HepG2 (cell line): ENCODE measurements around the gene AKAP6. TPM values are rescaled to one million over a fixed set of nuclear protein-coding genes. Genes with fewer than 3 reads are reported as not detected.

Source experiments
- ATAC-seq: fragments of 200-7000 bp; cut with Tn5 transposase; 3 replicates; pipeline ENCODE4 v1.9.1; 2020; ENCODE audit warnings: mild to moderate bottlenecking, moderate library complexity
- BruUV-seq: library from RNA; stranded (reverse); fragments of 400-500 nt; replicated peaks from 2 replicates; lab custom pipeline; 2021; lab: Mats Ljungman, UMichigan
- CTCF ChIA-PET: fragments of 300-600 bp; formaldehyde crosslinking; extraction: SDS; loops from one replicate; lab custom pipeline; 2021; ENCODE audit warnings: low total read pairs, inconsistent platforms, low intra/inter-chr PET ratio; lab: Yijun Ruan, JAX
- POLR2A ChIA-PET: fragments of 350-600 bp; sonication (Branson Sonifier 250); formaldehyde crosslinking; loops from one replicate; lab custom pipeline; 2020; ENCODE audit warnings: antibody characterized with exemption, inconsistent platforms; lab: Yijun Ruan, JAX
- DNase-seq: peaks from one replicate; pipeline ENCODE4 v3.0.0-alpha.2; 2015; ENCODE audit warnings: low spot score
- FAIRE-seq: peaks from 3 replicates; lab custom pipeline; 2011; peaks lifted over from hg19 to GRCh38; lab: Jason Lieb, UNC
- H2AFZ ChIP-seq: one replicate; pipeline ENCODE4 v1.6.1; 2011; ENCODE audit warnings: low read length, inconsistent platforms
- H3K27ac ChIP-seq: fragments of 300-600 bp; 3 replicates; pipeline ENCODE4 v1.8.0; 2011; ENCODE audit warnings: mixed run types, mild to moderate bottlenecking, mixed read lengths, low read length, inconsistent platforms; ENCODE audit not compliant: insufficient read depth; ENCODE audit errors: extremely low read length
- H3K27me3 ChIP-seq, 2 experiments: fragments of 200-600 bp in 1 of 2; 2 replicates in 1 of 2; 3 replicates in 1 of 2; pipeline versions ENCODE4 v1.6.0 to v1.8.0; 2011; ENCODE audit warnings: low read length in 2 of 2, mild to moderate bottlenecking in 2 of 2, moderate library complexity in 2 of 2, inconsistent platforms in 1 of 2; ENCODE audit not compliant: insufficient read depth in 2 of 2, control insufficient read depth in 1 of 2
- H3K36me3 ChIP-seq, 2 experiments: fragments of 200-600 bp in 1 of 2; replicated peaks in 1 of 2; 2 replicates in 1 of 2; 3 replicates in 1 of 2; pipeline versions ENCODE4 v1.5.1 to v1.8.0; 2011; ENCODE audit warnings: low read length in 2 of 2, inconsistent platforms in 1 of 2; ENCODE audit not compliant: insufficient read depth in 2 of 2, control insufficient read depth in 1 of 2
- H3K4me1 ChIP-seq: 2 replicates; pipeline ENCODE4 v1.5.1; 2012; ENCODE audit warnings: low read length, inconsistent platforms; ENCODE audit not compliant: insufficient read depth
- H3K4me2 ChIP-seq: 2 replicates; pipeline ENCODE4 v1.6.0; 2011; ENCODE audit warnings: low read depth, low read length, inconsistent platforms
- H3K4me3 ChIP-seq, 3 experiments: fragments of 200-600 bp in 1 of 3; sonication (generic), shearing (Covaris generic) in 1 of 3; replicated peaks in 1 of 3; 2 replicates each; pipeline ENCODE4 v1.5.1; 2011 to 2016; ENCODE audit warnings: low read length in 3 of 3, inconsistent platforms in 2 of 3, low read depth in 2 of 3, mild to moderate bottlenecking in 2 of 3, control low read depth in 1 of 3, mixed read lengths in 1 of 3; ENCODE audit not compliant: insufficient read depth in 1 of 3
- H3K79me2 ChIP-seq: one replicate; pipeline ENCODE4 v1.6.1; 2011; ENCODE audit warnings: low read length, inconsistent platforms; ENCODE audit not compliant: insufficient read depth
- H3K9ac ChIP-seq: 2 replicates; pipeline ENCODE4 v1.6.0; 2011; ENCODE audit warnings: mild to moderate bottlenecking, low read depth, low read length, inconsistent platforms; ENCODE audit not compliant: insufficient read depth
- H3K9me3 ChIP-seq: 2 replicates; pipeline ENCODE4 v1.5.1; 2012; ENCODE audit warnings: mild to moderate bottlenecking, low read length
- H4K20me1 ChIP-seq: 2 replicates; pipeline ENCODE4 v1.6.0; 2011; ENCODE audit warnings: inconsistent platforms, mild to moderate bottlenecking, low read length, moderate library complexity; ENCODE audit not compliant: insufficient read depth
- KLF6 ChIP-seq: IDR thresholded peaks from 2 replicates; pipeline ENCODE4 v1.8.0; 2016; ENCODE audit warnings: missing biosample characterization, missing genetic modification reagents
- MIER2 ChIP-seq: IDR thresholded peaks from 2 replicates; pipeline ENCODE4 v1.6.1; 2016; ENCODE audit warnings: missing biosample characterization, missing genetic modification reagents
- SMARCC2 ChIP-seq: fragments of 450-650 bp; IDR thresholded peaks from 2 replicates; pipeline ENCODE4 v1.6.1; 2017; ENCODE audit warnings: antibody characterized with exemption, mild to moderate bottlenecking
- SRSF4 ChIP-seq: fragments of 200-400 bp; formaldehyde crosslinking; IDR thresholded peaks from one replicate; pipeline ENCODE4 v1.6.1; 2018; ENCODE audit warnings: mild to moderate bottlenecking, low read depth, low read length, moderate library complexity; ENCODE audit not compliant: poor library complexity, severe bottlenecking
- ZNF282 ChIP-seq: fragments of 450-650 bp; IDR thresholded peaks from 2 replicates; pipeline ENCODE4 v1.6.1; 2018; ENCODE audit not compliant: partially characterized antibody
- ZNF703 ChIP-seq: sonication (generic); formaldehyde crosslinking; IDR thresholded peaks from 2 replicates; pipeline ENCODE4 v1.5.1; 2020; ENCODE audit warnings: missing genetic modification reagents, mild to moderate bottlenecking, moderate library complexity, borderline replicate concordance
- ZNF816 ChIP-seq: sonication (generic); formaldehyde crosslinking; IDR thresholded peaks from 2 replicates; pipeline ENCODE4 v1.8.0; 2022; ENCODE audit warnings: missing genetic modification reagents, mild to moderate bottlenecking, borderline replicate concordance
- ZNF83 ChIP-seq: sonication (generic); formaldehyde crosslinking; IDR thresholded peaks from 2 replicates; pipeline ENCODE4 v1.4.0; 2020; ENCODE audit warnings: missing genetic modification reagents, mild to moderate bottlenecking, borderline replicate concordance
- WGBS: methylation state at CpG from one replicate; pipeline ENCODE4 v1.1.6; 2017; ENCODE audit warnings: low lambda C conversion rate; 5-methylcytosine and 5-hydroxymethylcytosine counted together
- in situ Hi-C: cut with HindIII; loops from 2 replicates; pipeline ENCODE4 v1.10.0; 2017; ENCODE audit warnings: low pct_unique_long_range_greater_than_20kb; ENCODE audit not compliant: extremely low pct_ligation_motif_present
- intact Hi-C: fragments of 100-400 bp; cut with micrococcal nuclease; formaldehyde crosslinking; loops from one replicate; pipeline ENCODE4 v1.10.0; 2022; ENCODE audit not compliant: unreplicated experiment
- polyA plus RNA-seq, 8 experiments: library from polyadenylated mRNA; depleted of rRNA in 3 of 8; stranded (reverse) in 7 of 8; unstranded in 1 of 8; fragments of >200 nt; fragmentation: Illumina TruSeq in 4 of 8; extraction: Trizol in 4 of 8; gene quantifications; 2 replicates each; pipeline versions ENCODE4 v1.2.1 to v1.2.3, GENCODE V29; 2011 to 2016; ENCODE audit warnings: low read depth in 4 of 8, missing spikeins in 1 of 8, mixed read lengths in 1 of 8; ENCODE audit not compliant: insufficient read depth in 1 of 8
- total RNA-seq, 5 experiments: library from RNA; depleted of rRNA; stranded (reverse); fragments of >200 nt; fragmentation: Illumina TruSeq; extraction: Trizol; gene quantifications; 2 replicates each; pipeline ENCODE4 v1.2.3, GENCODE V29; 2016; ENCODE audit warnings: low read depth in 1 of 5
- TF ChIP-seq, protein P1 (sequence below): sonication (generic); formaldehyde crosslinking; IDR thresholded peaks from 2 replicates; pipeline ENCODE4 v1.5.1; 2020; ENCODE audit warnings: missing genetic modification reagents, mild to moderate bottlenecking, borderline replicate concordance

AKAP6 gene
- total and polyA plus RNA-seq, 2 of the 13 experiments (the other 11 are each of a cell fraction or from before 2014, with no cell fraction given) = 1.4 TPM

GRCh38 chr14:32430326-32430725, 101.2 kb downstream of the AKAP6 start:
- no peak overlapping the region for H2AFZ ChIP-seq
- intact Hi-C loops = no loop called here
- FAIRE-seq (no peak), ATAC-seq (no peak), DNase-seq (no peak)
- no peak overlapping the region for H3K27ac ChIP-seq
- no peak overlapping the region for H3K4me3 ChIP-seq
- no peak overlapping the region for H3K4me2 ChIP-seq
- H3K9me3 ChIP-seq = no peaks in the 10 kb centered on the region
- in situ Hi-C loops = no loop called here
- no peaks in the 10 kb centered on the region for H3K4me1 ChIP-seq
- H3K27me3 ChIP-seq = no peaks in the 10 kb centered on the region
- no TSS peak for BruUV-seq
- no peaks in the 10 kb centered on the region for H3K36me3 ChIP-seq
- TF ChIP-seq MIER2 (no peak), ZNF282 (no peak), ZNF83 (no peak), SRSF4 (no peak), KLF6 (CRISPR knock-in tag) (no peak), ZNF703 (CRISPR knock-in tag) (no peak), ZNF816 (no peak), SMARCC2 (no peak)
- TF ChIP-seq, protein P1, sequence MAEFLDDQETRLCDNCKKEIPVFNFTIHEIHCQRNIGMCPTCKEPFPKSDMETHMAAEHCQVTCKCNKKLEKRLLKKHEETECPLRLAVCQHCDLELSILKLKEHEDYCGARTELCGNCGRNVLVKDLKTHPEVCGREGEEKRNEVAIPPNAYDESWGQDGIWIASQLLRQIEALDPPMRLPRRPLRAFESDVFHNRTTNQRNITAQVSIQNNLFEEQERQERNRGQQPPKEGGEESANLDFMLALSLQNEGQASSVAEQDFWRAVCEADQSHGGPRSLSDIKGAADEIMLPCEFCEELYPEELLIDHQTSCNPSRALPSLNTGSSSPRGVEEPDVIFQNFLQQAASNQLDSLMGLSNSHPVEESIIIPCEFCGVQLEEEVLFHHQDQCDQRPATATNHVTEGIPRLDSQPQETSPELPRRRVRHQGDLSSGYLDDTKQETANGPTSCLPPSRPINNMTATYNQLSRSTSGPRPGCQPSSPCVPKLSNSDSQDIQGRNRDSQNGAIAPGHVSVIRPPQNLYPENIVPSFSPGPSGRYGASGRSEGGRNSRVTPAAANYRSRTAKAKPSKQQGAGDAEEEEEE = no peak
- WGBS = 33% methylated on average over 4 of the region's 4 CpGs
- no peaks in the 10 kb centered on the region for H3K79me2 ChIP-seq
- ChIA-PET POLR2A (no interaction called here), CTCF (no interaction called here)
- H3K9ac ChIP-seq = no peak overlapping the region
- H4K20me1 ChIP-seq = no peaks in the 10 kb centered on the region
